MG63 (cell line): Measurements from ENCODE around the gene NAA20. TPM values are rescaled to one million over a fixed set of nuclear protein-coding genes. Genes with fewer than 3 reads are reported as not detected.

Experiments used
- DNase-seq: peaks from one replicate; pipeline ENCODE4 v3.0.0-alpha.2; 2020
- H3K27me3 ChIP-seq: fragments of 250-450 bp; sonication (Bioruptor Pico); 2 replicates; pipeline ENCODE4 v1.5.1; 2020; ENCODE audit warnings: mild to moderate bottlenecking, moderate library complexity
- H3K36me3 ChIP-seq: fragments of 250-450 bp; sonication (Bioruptor Pico); 2 replicates; pipeline ENCODE4 v1.5.1; 2020; ENCODE audit warnings: mild to moderate bottlenecking, moderate library complexity
- H3K4me3 ChIP-seq: fragments of 250-450 bp; sonication (Bioruptor Pico); 2 replicates; pipeline ENCODE4 v1.5.1; 2020; ENCODE audit warnings: mild to moderate bottlenecking, moderate library complexity
- H3K9me3 ChIP-seq: fragments of 250-450 bp; sonication (Bioruptor Pico); 2 replicates; pipeline ENCODE4 v1.5.1; 2020; ENCODE audit warnings: mild to moderate bottlenecking, moderate library complexity
- total RNA-seq: library from RNA; depleted of rRNA; stranded (reverse); fragments of >200 nt; shearing (Covaris generic); gene quantifications from 2 replicates; pipeline ENCODE4 v1.2.3, GENCODE V29; 2014; ENCODE audit warnings: low replicate concordance; rRNA removed

The NAA20 gene
- 86.6 and 105 TPM in 2 replicates for total RNA-seq

GRCh38 chr20:20017001-20017843 is at the start of gene NAA20:
Gene NAA20, plus strand, starts transcription at chr20:20017362. Its CDS starts 35 bp downstream, at chr20:20017397.
- H3K27me3 ChIP-seq = no peaks in the 10 kb centered on the region

GRCh38 chr20:19967445-19967844 is 49.7 kb upstream of the NAA20 start:
- Histone ChIP-seq H3K27me3 (no peaks in the 10 kb centered on the region), H3K9me3 (no peaks in the 10 kb centered on the region), H3K4me3 (no peak overlapping the region), H3K36me3 (no peaks in the 10 kb centered on the region)
- no peak for DNase-seq

More at GRCh38 chr20:20017001-20017843, at the start of gene NAA20:
- no peaks in the 10 kb centered on the region for H3K9me3 ChIP-seq
- H3K4me3 ChIP-seq = peak within 1 kb of the TSS; percentile 73
- H3K36me3 ChIP-seq = peaks cover 4% of the 10 kb centered on the region; the same call in 1 of the 2 replicates
- DNase-seq = peak; percentile 92

GRCh38 chr20:19968028-19968427 is 49.1 kb upstream of the NAA20 start:
- Histone ChIP-seq H3K36me3 (no peaks in the 10 kb centered on the region), H3K9me3 (no peaks in the 10 kb centered on the region), H3K27me3 (no peaks in the 10 kb centered on the region), H3K4me3 (no peak overlapping the region)
- no peak for DNase-seq

GRCh38 chr20:19968466-19969073 is 48.6 kb upstream of the NAA20 start:
- no peaks in the 10 kb centered on the region for H3K9me3 ChIP-seq
- DNase-seq = no peak
- H3K4me3 ChIP-seq = no peak overlapping the region
- H3K36me3 ChIP-seq = no peaks in the 10 kb centered on the region
- no peaks in the 10 kb centered on the region for H3K27me3 ChIP-seq

- Histone ChIP-seq H3K9me3 (no peaks in the 10 kb centered on the region), H3K4me3 (no peak overlapping the region), H3K36me3 (no peaks in the 10 kb centered on the region), H3K27me3 (no peaks in the 10 kb centered on the region)
- no peak for DNase-seq
Measured at GRCh38 chr20:19969106-19969505, 48.1 kb upstream of the NAA20 start.

GRCh38 chr20:19969507-19970255 is 47.5 kb upstream of the NAA20 start:
- H3K4me3 ChIP-seq = no peak overlapping the region
- no peaks in the 10 kb centered on the region for H3K9me3 ChIP-seq
- no peak for DNase-seq
- H3K36me3 ChIP-seq = no peaks in the 10 kb centered on the region
- H3K27me3 ChIP-seq = no peaks in the 10 kb centered on the region

GRCh38 chr20:19970256-19970765 is 46.9 kb upstream of the NAA20 start:
- Histone ChIP-seq H3K9me3 (no peaks in the 10 kb centered on the region), H3K36me3 (no peaks in the 10 kb centered on the region), H3K27me3 (no peaks in the 10 kb centered on the region), H3K4me3 (no peak overlapping the region)
- no peak for DNase-seq

- Histone ChIP-seq H3K9me3 (no peaks in the 10 kb centered on the region), H3K27me3 (no peaks in the 10 kb centered on the region), H3K4me3 (no peak overlapping the region), H3K36me3 (no peaks in the 10 kb centered on the region; the same call in 1 of the 2 replicates)
- no peak for DNase-seq
Measured at GRCh38 chr20:19971116-19971515, 46.0 kb upstream of the NAA20 start.

GRCh38 chr20:19973961-19974629 is 43.1 kb upstream of the NAA20 start:
- Histone ChIP-seq H3K9me3 (no peaks in the 10 kb centered on the region), H3K36me3 (no peaks in the 10 kb centered on the region; the same call in 1 of the 2 replicates), H3K27me3 (no peaks in the 10 kb centered on the region), H3K4me3 (peak overlapping the region; percentile 72)
- DNase-seq = no peak

GRCh38 chr20:19974630-19975435 is 42.3 kb upstream of the NAA20 start:
- Histone ChIP-seq H3K27me3 (no peaks in the 10 kb centered on the region), H3K4me3 (peak overlapping the region; percentile 72), H3K9me3 (no peaks in the 10 kb centered on the region), H3K36me3 (no peaks in the 10 kb centered on the region; the same call in 1 of the 2 replicates)
- peak; percentile 82 for DNase-seq

GRCh38 chr20:19975436-19975799 is 41.7 kb upstream of the NAA20 start:
- Histone ChIP-seq H3K36me3 (no peaks in the 10 kb centered on the region; the same call in 1 of the 2 replicates), H3K9me3 (no peaks in the 10 kb centered on the region), H3K27me3 (no peaks in the 10 kb centered on the region), H3K4me3 (peak overlapping the region; percentile 72)
- peak; percentile 42 for DNase-seq

GRCh38 chr20:19975901-19976300 is 41.3 kb upstream of the NAA20 start:
- no peaks in the 10 kb centered on the region for H3K27me3 ChIP-seq
- peak overlapping the region; percentile 72 for H3K4me3 ChIP-seq
- no peaks in the 10 kb centered on the region for H3K9me3 ChIP-seq
- peak; percentile 21 for DNase-seq
- H3K36me3 ChIP-seq = no peaks in the 10 kb centered on the region; the same call in 1 of the 2 replicates

- H3K27me3 ChIP-seq = no peaks in the 10 kb centered on the region
- no peaks in the 10 kb centered on the region; the same call in 1 of the 2 replicates for H3K36me3 ChIP-seq
- H3K4me3 ChIP-seq = peak overlapping the region; percentile 72
- H3K9me3 ChIP-seq = no peaks in the 10 kb centered on the region
- peak; percentile 83 for DNase-seq
Measured at GRCh38 chr20:19976595-19977372, 40.4 kb upstream of the NAA20 start.

GRCh38 chr20:19977373-19977770 is 39.8 kb upstream of the NAA20 start:
- no peaks in the 10 kb centered on the region for H3K27me3 ChIP-seq
- no peaks in the 10 kb centered on the region for H3K9me3 ChIP-seq
- DNase-seq = peak; percentile 49
- H3K36me3 ChIP-seq = no peaks in the 10 kb centered on the region; the same call in 1 of the 2 replicates
- H3K4me3 ChIP-seq = peak overlapping the region; percentile 72
